IPS-18c (cell line): ENCODE results near the gene NPRL2.

Source experiments
- H3K4me3 ChIP-seq: 2 replicates; pipeline ENCODE4 v1.7.0; 2013; ENCODE audit warnings: low read depth, mild to moderate bottlenecking, low read length, moderate library complexity; ENCODE audit not compliant: insufficient read depth
- H3K9me3 ChIP-seq: one replicate; pipeline ENCODE4 v1.6.1; 2013; ENCODE audit warnings: mild to moderate bottlenecking, low read length, moderate library complexity; ENCODE audit not compliant: control insufficient read depth, insufficient read depth

The NPRL2 gene

DNA sequence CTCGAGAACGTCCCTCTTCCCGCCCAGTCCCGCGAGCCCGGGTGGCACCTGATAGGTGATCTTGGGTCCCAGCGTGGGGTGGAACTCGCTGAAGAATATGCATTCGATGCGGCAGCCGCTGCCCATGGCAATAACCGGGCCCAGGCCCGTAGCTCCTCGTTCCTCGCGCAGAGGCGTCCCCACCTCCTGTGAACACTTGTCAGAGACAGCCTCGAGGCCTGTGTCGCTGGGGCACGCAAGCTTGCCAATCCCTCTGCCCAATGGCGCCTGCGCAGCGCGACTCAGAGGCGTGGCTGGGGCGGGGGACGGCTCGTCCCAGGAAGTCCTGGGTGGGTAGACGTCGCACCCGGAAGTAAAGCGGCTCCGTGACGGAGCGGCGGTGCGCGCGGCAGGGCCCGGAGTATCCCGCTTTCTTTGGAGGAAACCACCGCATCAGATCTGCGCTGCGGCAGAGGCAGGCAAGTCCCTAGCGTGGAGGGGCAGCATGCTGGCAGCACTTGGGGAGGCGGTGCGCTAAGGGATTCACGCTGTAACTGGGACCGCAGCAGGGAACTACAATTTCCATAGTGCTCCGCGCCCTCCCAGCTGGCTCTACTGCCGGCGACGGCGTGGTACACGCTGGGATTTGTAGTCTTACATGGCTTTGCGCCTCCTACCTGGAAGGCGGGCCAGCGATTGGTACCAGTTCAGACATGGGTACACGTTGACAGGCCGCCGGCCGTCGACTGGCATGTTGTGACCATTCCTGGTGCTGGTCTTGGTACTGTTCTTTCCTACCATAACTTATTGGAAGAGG, at the start of gene NPRL2, which contains the start of gene CYB561D2:
Gene NPRL2, minus strand, starts transcription at position 249 of the 796 bp plus-strand sequence. Its CDS starts 123 bp downstream, at position 126.
Gene CYB561D2, plus strand, starts transcription at position 336 of the 796 bp plus-strand sequence. CDS start 572 bp downstream, outside the sequence.
- Histone ChIP-seq H3K9me3 (no peaks in the 10 kb centered on the region), H3K4me3 (peak within 1 kb of the TSS; percentile 95)

DNA sequence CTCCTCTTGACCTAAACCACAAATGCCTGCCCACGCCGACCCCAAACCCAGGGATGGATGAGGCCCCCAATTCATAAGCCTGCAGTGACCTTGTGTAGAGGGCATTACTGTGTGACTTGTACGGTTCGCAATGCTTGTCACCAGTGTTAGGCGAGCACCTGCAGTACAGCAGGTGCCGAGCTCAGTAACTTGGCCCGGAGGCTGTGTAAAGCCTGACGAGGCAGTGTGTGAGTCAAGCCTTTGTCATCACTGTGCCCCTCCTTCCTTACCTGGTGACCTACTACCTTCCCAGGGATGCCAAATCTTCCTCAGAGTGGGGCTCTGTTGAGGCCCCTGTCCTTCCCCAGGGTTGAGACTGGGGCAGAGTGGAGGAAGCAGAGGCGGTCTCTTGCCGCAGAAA, 45.9 kb upstream of the NPRL2 start:
- Histone ChIP-seq H3K4me3 (no peak overlapping the region), H3K9me3 (no peaks in the 10 kb centered on the region)

- Histone ChIP-seq H3K9me3 (no peaks in the 10 kb centered on the region), H3K4me3 (no peak overlapping the region)
These were observed 44.7 kb upstream of the NPRL2 start for GRCh38 chr3:50395070-50395860.

DNA sequence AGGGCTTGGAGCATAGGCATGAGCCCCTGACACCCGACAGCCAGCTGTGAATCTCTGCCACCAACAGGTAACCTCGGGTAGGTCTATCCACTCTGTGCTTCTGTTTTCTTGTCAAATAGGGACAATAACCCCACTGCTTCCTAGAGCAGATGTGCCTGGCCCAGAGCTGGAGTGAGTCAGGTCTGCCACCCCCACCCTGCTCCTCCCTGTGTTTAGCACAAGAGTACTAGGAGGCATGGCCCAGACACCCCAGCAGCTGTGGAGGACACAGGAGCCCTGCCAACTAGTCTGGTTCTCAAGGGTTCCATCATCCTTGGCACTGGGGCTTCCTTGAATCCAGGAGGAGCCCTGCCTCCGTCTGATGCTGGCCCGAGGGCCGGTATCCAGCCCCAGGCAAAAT, 42.5 kb upstream of the NPRL2 start:
- Histone ChIP-seq H3K4me3 (no peak overlapping the region), H3K9me3 (no peaks in the 10 kb centered on the region)

GRCh38 chr3:50392101-50392715, 41.6 kb upstream of the NPRL2 start:
- H3K9me3 ChIP-seq, result no peaks in the 10 kb centered on the region
- no peak overlapping the region for H3K4me3 ChIP-seq

DNA sequence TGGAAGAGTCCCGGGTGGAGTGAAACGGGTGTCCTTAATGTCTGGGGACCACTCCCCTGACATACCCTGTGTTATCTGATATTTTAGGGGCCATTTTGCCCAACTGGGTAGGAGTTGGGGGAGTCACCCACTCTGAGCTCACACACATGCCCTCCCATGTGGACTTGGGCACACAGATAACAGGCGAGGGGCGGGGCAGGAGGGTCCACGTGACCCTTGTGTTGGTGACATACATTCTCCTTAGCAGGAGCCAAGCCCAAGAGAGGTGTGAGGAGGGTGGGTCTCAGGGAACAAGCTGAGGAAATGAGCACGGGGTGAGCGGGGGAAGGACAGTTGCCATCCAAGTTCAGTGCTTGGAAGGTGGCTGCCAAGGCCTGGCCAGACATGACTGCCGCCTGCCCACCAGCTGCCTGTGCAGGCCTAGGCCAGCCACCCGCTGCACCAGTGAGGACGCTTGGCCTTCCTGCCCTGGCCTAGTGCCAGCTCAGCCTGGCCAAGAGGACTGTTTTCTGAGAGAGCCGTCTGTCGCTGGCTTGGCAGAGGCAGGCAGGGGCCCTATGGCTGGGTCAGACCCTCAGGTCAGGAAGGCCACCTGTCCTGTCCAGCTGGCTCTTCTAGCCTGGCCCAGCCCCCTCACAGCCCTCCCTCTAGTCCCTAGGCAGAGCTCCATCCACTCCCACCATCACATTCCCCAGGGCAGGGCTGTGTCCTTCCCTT, 40.1 kb upstream of the NPRL2 start:
- no peaks in the 10 kb centered on the region for H3K9me3 ChIP-seq
- H3K4me3 ChIP-seq, result no peak overlapping the region

- no peak overlapping the region for H3K4me3 ChIP-seq
- H3K9me3 ChIP-seq, result no peaks in the 10 kb centered on the region
These were observed 38.8 kb upstream of the NPRL2 start for GRCh38 chr3:50389414-50389767.

DNA sequence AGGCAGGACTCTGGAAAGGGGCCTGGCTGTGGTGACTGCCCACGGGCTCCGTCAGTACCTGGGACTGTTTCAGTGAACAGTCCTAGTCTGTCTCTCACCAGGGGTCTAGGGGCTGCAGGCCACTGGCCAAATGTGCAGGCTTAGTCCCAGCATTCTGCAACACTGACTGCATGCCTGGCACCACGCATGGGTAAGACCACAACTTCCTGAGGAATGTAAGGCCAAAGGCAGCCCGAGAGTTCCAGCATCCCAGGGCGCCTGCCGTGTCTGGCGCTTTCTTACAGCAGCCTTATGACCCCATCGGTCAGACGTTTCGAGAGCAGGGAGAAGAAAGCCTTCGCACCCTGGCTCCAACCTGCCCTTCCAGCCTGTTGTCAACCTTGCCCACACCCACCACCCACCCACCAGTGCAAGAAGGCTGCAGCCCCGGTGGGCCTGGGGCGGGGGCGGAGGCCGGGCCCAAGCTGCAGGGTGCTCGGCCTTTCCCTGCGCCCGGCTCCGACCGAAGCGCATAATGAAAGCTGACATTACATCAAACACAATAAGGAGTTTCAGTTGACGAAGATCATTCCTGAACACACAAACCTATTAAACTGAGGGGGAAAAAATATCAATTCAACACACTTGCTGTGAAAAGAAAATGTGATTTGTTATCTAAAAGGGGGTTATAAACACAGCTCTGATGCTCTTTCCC, 38.3 kb upstream of the NPRL2 start:
- H3K4me3 ChIP-seq, result no peak overlapping the region
- H3K9me3 ChIP-seq, result no peaks in the 10 kb centered on the region

- Histone ChIP-seq H3K9me3 (no peaks in the 10 kb centered on the region), H3K4me3 (no peak overlapping the region)
These were observed 37.6 kb upstream of the NPRL2 start for GRCh38 chr3:50388016-50388719.

DNA sequence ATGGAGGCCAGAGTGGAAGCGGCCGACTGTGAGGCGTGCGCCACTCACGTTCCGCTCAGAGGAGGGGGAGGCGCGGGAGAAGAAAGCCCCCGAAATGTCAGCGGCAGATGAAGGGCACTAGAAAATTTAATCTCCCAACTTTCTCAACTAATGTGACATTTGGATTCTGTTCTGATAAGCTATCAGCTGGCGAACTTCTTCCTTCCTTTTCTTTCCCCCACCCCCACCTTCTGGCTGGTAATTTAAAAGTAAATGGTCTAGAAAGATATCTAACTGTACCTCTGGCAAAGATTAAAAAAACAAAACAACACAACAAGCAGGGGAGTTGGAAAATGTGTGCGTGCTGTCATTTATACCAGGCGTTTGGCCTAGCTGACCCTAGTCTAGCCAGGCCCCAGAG, 35.2 kb upstream of the NPRL2 start:
- no peaks in the 10 kb centered on the region for H3K9me3 ChIP-seq
- H3K4me3 ChIP-seq, result no peak overlapping the region

DNA sequence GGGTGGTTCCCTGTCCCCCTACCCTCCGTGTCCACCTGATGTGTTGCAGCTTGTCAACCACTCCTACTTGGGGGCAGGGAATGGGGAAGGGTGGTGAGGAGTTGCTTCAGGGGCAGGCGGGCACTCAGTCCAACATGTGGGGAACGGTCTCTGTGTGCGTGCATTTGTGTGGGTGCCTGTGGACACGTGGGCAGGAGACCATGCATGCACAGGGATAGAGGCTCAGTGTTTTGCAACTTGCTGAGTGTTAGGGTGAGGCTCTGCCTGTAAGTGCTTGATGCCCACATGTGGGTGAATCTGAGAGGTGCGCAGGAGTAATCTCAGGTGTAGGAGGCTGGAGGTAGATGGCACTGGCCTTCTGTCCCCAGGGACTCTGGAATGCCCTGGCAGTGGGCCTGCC, 33.2 kb upstream of the NPRL2 start:
- Histone ChIP-seq H3K4me3 (no peak overlapping the region), H3K9me3 (no peaks in the 10 kb centered on the region)

DNA sequence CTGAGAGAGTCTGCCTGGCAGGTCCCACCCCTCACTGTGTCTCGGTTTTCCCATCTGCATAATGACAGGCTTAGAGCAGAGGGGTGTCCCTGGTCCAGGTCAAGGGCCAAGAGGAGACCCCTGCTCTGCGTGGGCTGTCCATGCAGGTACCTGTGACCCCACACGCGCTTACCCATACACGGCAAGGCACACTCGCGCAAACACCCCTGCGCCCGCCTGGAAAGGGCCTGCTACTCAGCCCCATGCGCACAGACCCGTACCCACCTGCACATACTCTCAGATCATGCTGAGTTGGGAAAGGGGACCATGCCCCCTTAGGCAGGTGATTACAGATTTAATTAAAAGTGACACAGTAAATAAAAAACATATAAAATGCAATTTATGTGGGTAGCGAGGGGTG, 32.1 kb upstream of the NPRL2 start:
- Histone ChIP-seq H3K9me3 (no peaks in the 10 kb centered on the region), H3K4me3 (no peak overlapping the region)

GRCh38 chr3:50381383-50381782, 30.8 kb upstream of the NPRL2 start:
- H3K4me3 ChIP-seq, result no peak overlapping the region

DNA sequence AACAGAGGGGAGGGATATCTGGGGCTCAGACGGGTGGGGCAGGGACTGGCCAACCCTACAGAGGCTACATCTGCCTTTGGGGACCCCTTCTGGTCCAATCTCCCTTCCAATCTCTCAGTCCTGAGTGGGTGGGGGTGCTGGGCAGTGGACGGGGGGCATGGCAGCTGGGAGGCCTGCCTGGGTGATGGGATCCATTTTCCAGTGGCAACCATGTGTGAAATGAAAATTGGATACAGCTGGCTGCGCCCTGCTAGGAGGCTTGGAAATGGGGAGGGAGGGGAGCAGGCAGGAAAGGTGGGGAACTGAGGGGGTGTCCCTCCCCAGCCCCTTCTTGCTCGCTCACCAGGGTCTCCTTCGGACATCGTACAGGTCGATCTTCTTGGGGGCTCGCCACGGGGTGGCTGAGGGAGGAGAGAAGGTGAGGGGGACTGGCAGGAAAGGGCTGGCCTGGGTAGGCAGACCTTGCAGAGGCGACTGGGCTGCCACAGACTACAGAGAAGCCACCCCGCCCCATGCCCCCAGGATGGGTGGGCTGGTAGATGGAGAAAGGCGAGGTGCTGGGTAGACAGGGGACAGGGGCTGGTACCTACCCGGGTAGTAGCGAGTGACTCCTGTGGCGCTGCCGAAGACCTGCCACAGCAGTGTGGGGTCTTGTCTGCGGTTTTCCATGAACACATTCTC, 30.0 kb upstream of the NPRL2 start:
- Histone ChIP-seq H3K4me3 (no peak overlapping the region), H3K9me3 (no peaks in the 10 kb centered on the region)

More at GRCh38 chr3:50381383-50381782, 30.8 kb upstream of the NPRL2 start:
- H3K9me3 ChIP-seq, result no peaks in the 10 kb centered on the region

- H3K4me3 ChIP-seq, result no peak overlapping the region
- H3K9me3 ChIP-seq, result no peaks in the 10 kb centered on the region
These were observed 28.2 kb upstream of the NPRL2 start for GRCh38 chr3:50378757-50379156.

- Histone ChIP-seq H3K4me3 (no peak overlapping the region), H3K9me3 (no peaks in the 10 kb centered on the region)
These were observed 27.4 kb upstream of the NPRL2 start for GRCh38 chr3:50378024-50378423.
